Fibroblast of peridontal ligament (primary cell): Measurements from ENCODE around the gene ZBTB7C.

Experiments
- DNase-seq: peaks from one replicate; pipeline ENCODE4 v3.0.0-alpha.2; 2010; ENCODE audit errors: extremely low read depth

The ZBTB7C gene

GRCh38 chr18:48418539-48419276, 9.5 kb upstream of the ZBTB7C start:
- DNase-seq: no peak

- no peak for DNase-seq
Observed at GRCh38 chr18:48417985-48418384, 8.8 kb upstream of the ZBTB7C start.

GRCh38 chr18:48413342-48413741, 4.2 kb upstream of the ZBTB7C start:
- DNase-seq: no peak

- peak; percentile 24 for DNase-seq
Observed at GRCh38 chr18:48412339-48412929, 3.3 kb upstream of the ZBTB7C start.

- DNase-seq: peak; percentile 67
Observed at GRCh38 chr18:48410095-48410920, 1.1 kb upstream of the ZBTB7C start.

- no peak for DNase-seq
Observed at GRCh38 chr18:48409591-48410094, 460 bp upstream of the ZBTB7C start.

GRCh38 chr18:48408111-48408726, 964 bp downstream of the ZBTB7C start:
- no peak for DNase-seq

GRCh38 chr18:48407358-48407757, 1.8 kb downstream of the ZBTB7C start:
- no peak for DNase-seq

- no peak for DNase-seq
Observed at GRCh38 chr18:48405978-48406377, 3.2 kb downstream of the ZBTB7C start.

- DNase-seq: peak; percentile 40
Observed at GRCh38 chr18:48404716-48405507, 4.3 kb downstream of the ZBTB7C start.

- DNase-seq: peak; percentile 25
Observed at GRCh38 chr18:48402953-48403352, 6.2 kb downstream of the ZBTB7C start.

- no peak for DNase-seq
Observed at GRCh38 chr18:48399303-48400075, 9.7 kb downstream of the ZBTB7C start.

- no peak for DNase-seq
Observed at GRCh38 chr18:48398074-48398473, 11.1 kb downstream of the ZBTB7C start.

- no peak for DNase-seq
Observed at GRCh38 chr18:48397021-48397420, 12.2 kb downstream of the ZBTB7C start.

- no peak for DNase-seq
Observed at GRCh38 chr18:48396561-48396960, 12.6 kb downstream of the ZBTB7C start.

- no peak for DNase-seq
Observed at GRCh38 chr18:48395646-48396045, 13.5 kb downstream of the ZBTB7C start.

GRCh38 chr18:48394176-48394575, 15.0 kb downstream of the ZBTB7C start:
- no peak for DNase-seq

- no peak for DNase-seq
Observed at GRCh38 chr18:48393776-48394175, 15.4 kb downstream of the ZBTB7C start.

GRCh38 chr18:48393170-48393569, 16.0 kb downstream of the ZBTB7C start:
- DNase-seq: no peak

GRCh38 chr18:48392268-48392667, 16.9 kb downstream of the ZBTB7C start:
- peak; percentile 25 for DNase-seq
